Gastroesophageal sphincter (tissue), 4 donors: ENCODE data around the gene TARDBP. TPM values are rescaled to one million over a fixed set of nuclear protein-coding genes. Genes with fewer than 3 reads are reported as not detected.

ENCODE experiments used
- ATAC-seq: fragments of 150-250 bp; one replicate; pipeline ENCODE4 v1.9.1; 2016; ENCODE audit warnings: mild to moderate bottlenecking, moderate library complexity
- H3K27ac ChIP-seq, 4 donors: fragments of 200-600 bp; sonication (generic) in 3 of 4; 1 replicate in 3 of 4; 2 replicates in 1 of 4; pipeline ENCODE4 v1.5.1; 2016 to 2019
- H3K27me3 ChIP-seq: fragments of 200-600 bp; sonication (generic); one replicate; pipeline ENCODE4 v1.5.1; 2019
- H3K36me3 ChIP-seq, 2 donors: fragments of 200-600 bp; sonication (generic); one replicate each; pipeline ENCODE4 v1.5.1; 2019; ENCODE audit warnings: control low read depth in 1 of 2
- H3K4me1 ChIP-seq, 3 donors: fragments of 200-600 bp; sonication (generic); 1 replicate in 2 of 3; 2 replicates in 1 of 3; pipeline ENCODE4 v1.5.1; 2016 to 2019; ENCODE audit warnings: control low read depth in 2 of 3
- H3K4me3 ChIP-seq, 2 donors: fragments of 200-600 bp; sonication (generic); one replicate each; pipeline ENCODE4 v1.5.1; 2019; ENCODE audit warnings: mild to moderate bottlenecking in 1 of 2, moderate library complexity in 1 of 2
- H3K9me3 ChIP-seq, 3 donors: fragments of 200-600 bp; sonication (generic); one replicate each; pipeline ENCODE4 v1.5.1; 2017 to 2019; ENCODE audit warnings: control low read depth in 2 of 3
- CTCF ChIP-seq, 4 experiments: fragments of 200-600 bp in 2 of 4; fragments of 450-650 bp in 2 of 4; sonication (generic) in 1 of 4; IDR thresholded peaks; one replicate each; pipeline ENCODE4 v1.5.1; 2017 to 2019; ENCODE audit warnings: antibody characterized with exemption in 4 of 4, mild to moderate bottlenecking in 2 of 4, moderate library complexity in 2 of 4
- EP300 ChIP-seq: sonication (generic); formaldehyde crosslinking; IDR thresholded peaks from one replicate; pipeline ENCODE4 v1.6.1; 2017; ENCODE audit warnings: antibody characterized with exemption, mild to moderate bottlenecking
- POLR2A ChIP-seq, 2 donors: fragments of 450-650 bp; IDR thresholded peaks; one replicate each; pipeline ENCODE4 v1.6.1; 2017; ENCODE audit warnings: antibody characterized with exemption in 2 of 2, mild to moderate bottlenecking in 2 of 2, moderate library complexity in 1 of 2
- POLR2AphosphoS5 ChIP-seq: sonication (generic); formaldehyde crosslinking; IDR thresholded peaks from one replicate; pipeline ENCODE4 v1.6.1; 2017; ENCODE audit warnings: antibody characterized with exemption
- WGBS, 2 donors: methylation state at CpG; one replicate each; pipeline ENCODE4 v1.1.5; 2018; ENCODE audit warnings: low coverage in 1 of 2; 5-methylcytosine and 5-hydroxymethylcytosine counted together
- total RNA-seq, 4 donors: library from RNA; depleted of rRNA; stranded (reverse); fragments of >200 nt; gene quantifications; one replicate each; pipeline ENCODE4 v1.1.0, GENCODE V29; 2016

TARDBP gene
- total RNA-seq, 4 donors from 2014 or later = 60.3 to 170 (median 112) TPM

DNA sequence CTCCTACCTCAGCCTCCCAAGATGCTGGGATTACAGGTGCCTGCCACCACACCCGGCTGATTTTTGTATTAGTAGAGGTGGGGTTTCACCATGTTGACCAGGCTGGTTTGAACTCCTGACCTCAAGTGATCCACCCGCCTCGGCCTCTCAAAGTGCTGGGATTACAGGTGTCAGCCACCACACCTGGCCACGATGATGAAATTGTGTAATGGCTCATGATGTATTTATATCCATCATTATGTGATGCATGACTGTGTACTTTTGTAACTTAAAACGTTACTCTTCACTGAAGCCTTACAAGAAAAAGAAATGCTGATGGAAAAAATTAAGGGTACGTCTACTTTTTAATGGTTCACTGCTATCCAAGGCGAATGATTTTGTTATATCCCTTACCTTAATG, 7.5 kb downstream of the TARDBP start:
- Histone ChIP-seq H3K4me1 (peaks cover 0 to 54% (median 1%) of the 10 kb centered on the region in 3 donors), H3K9me3 (no peaks in the 10 kb centered on the region), H3K4me3 (no peak overlapping the region), H3K36me3 (peaks cover 15 to 100% of the 10 kb centered on the region in 2 donors), H3K27ac (no peak overlapping the region), H3K27me3 (no peaks in the 10 kb centered on the region)
- TF ChIP-seq CTCF (IDR thresholded peaks at IDR 0.05) (no peak), EP300 (no peak), POLR2A (IDR thresholded peaks at IDR 0.05) (no peak), POLR2AphosphoS5 (no peak)
- WGBS, 2 donors = 86 to 91% methylated on average over 3 to 6 of the region's 7 CpGs
- ATAC-seq = no peak

DNA sequence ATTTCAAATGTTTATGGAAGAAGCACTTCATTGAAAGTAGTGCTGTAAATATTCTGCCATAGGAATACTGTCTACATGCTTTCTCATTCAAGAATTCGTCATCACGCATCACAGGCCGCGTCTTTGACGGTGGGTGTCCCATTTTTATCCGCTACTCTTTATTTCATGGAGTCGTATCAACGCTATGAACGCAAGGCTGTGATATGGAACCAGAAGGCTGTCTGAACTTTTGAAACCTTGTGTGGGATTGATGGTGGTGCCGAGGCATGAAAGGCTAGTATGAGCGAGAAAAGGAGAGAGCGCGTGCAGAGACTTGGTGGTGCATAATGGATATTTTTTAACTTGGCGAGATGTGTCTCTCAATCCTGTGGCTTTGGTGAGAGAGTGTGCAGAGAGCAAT, 10.7 kb downstream of the TARDBP start:
- Histone ChIP-seq H3K9me3 (no peaks in the 10 kb centered on the region), H3K4me3 (no peak overlapping the region), H3K27ac (no peak overlapping the region), H3K36me3 (peaks cover 15 to 100% of the 10 kb centered on the region in 2 donors), H3K27me3 (no peaks in the 10 kb centered on the region), H3K4me1 (peaks cover 0 to 25% (median 0%) of the 10 kb centered on the region in 3 donors)
- ATAC-seq = no peak
- TF ChIP-seq CTCF (IDR thresholded peaks at IDR 0.05) (no peak), POLR2AphosphoS5 (no peak), POLR2A (IDR thresholded peaks at IDR 0.05) (no peak)
- WGBS, 2 donors = 89 to 92% methylated on average over 10 to 14 of the region's 14 CpGs

DNA sequence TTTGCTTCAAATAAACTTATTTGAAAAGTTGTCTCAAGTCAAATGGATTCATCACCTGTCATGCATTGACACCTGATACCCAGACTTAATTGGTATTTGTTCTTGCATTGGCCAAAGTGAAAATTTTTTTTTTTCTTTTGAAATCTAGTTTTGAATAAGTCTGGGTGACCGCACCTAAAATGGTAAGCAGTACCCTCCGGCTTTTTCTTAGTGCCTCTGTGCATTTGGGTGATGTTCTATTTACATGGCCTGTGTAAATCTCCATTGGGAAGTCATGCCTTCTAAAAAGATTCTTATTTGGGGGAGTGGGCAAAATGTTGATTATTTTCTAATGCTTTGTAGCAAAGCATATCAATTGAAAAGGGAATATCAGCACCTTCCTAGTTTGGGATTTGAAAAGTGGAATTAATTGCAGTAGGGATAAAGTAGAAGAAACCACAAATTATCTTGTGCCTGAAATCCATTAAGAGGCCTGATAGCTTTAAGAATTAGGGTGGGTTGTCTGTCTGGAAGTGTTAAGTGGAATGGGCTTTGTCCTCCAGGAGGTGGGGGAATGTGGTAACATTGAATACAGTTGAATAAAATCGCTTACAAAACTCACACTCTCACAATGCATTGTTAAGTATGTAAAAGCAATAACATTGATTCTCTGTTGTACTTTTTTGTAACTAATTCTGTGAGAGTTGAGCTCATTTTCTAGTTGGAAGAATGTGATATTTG, 11.9 kb downstream of the TARDBP start:
- no peak for TF ChIP-seq POLR2AphosphoS5
- no peak overlapping the region for H3K4me3 ChIP-seq
- H3K36me3 ChIP-seq = peaks cover 10 to 94% of the 10 kb centered on the region in 2 donors
- H3K4me1 ChIP-seq = peaks cover 0 to 14% (median 0%) of the 10 kb centered on the region in 3 donors
- H3K9me3 ChIP-seq = no peaks in the 10 kb centered on the region
- WGBS, 2 donors = 70 to 85% methylated on average over 2 to 3 of the region's 3 CpGs
- ATAC-seq = no peak
- H3K27ac ChIP-seq = no peak overlapping the region
- no peaks in the 10 kb centered on the region for H3K27me3 ChIP-seq

- peaks cover 10 to 94% of the 10 kb centered on the region in 2 donors for H3K36me3 ChIP-seq
- ATAC-seq = no peak
- no peaks in the 10 kb centered on the region for H3K9me3 ChIP-seq
- peaks cover 0 to 13% (median 0%) of the 10 kb centered on the region in 3 donors for H3K4me1 ChIP-seq
- H3K4me3 ChIP-seq = no peak overlapping the region
- TF ChIP-seq EP300 = no peak
- TF ChIP-seq CTCF (IDR thresholded peaks at IDR 0.05) = no peak
- no peak for TF ChIP-seq POLR2A (IDR thresholded peaks at IDR 0.05)
- WGBS, 2 donors = 47 to 73% methylated on average over 2 of the region's 2 CpGs
- H3K27ac ChIP-seq = no peak overlapping the region
- H3K27me3 ChIP-seq = no peaks in the 10 kb centered on the region
Observed at GRCh38 chr1:11024874-11025203, 12.4 kb downstream of the TARDBP start.

GRCh38 chr1:11025618-11026017, 13.2 kb downstream of the TARDBP start:
- H3K36me3 ChIP-seq = peaks cover 10 to 94% of the 10 kb centered on the region in 2 donors
- H3K4me3 ChIP-seq = no peak overlapping the region
- H3K4me1 ChIP-seq = peaks cover 0 to 13% (median 0%) of the 10 kb centered on the region in 3 donors
- no peaks in the 10 kb centered on the region for H3K27me3 ChIP-seq
- 80 to 87% methylated on average over 1 of the region's 1 CpG for WGBS, 2 donors
- no peaks in the 10 kb centered on the region for H3K9me3 ChIP-seq
- H3K27ac ChIP-seq = no peak overlapping the region
- TF ChIP-seq CTCF (IDR thresholded peaks at IDR 0.05) (no peak), EP300 (no peak), POLR2AphosphoS5 (no peak), POLR2A (IDR thresholded peaks at IDR 0.05) (no peak)
- no peak for ATAC-seq
